ENCODE measurements around the gene EPHB2. TPM values are rescaled to one million over a fixed set of nuclear protein-coding genes. Genes with fewer than 3 reads are reported as not detected.

The EPHB2 gene
- total and polyA plus RNA-seq, 11 donors: 0.11 to 6.3 (median 0.70) TPM

DNA sequence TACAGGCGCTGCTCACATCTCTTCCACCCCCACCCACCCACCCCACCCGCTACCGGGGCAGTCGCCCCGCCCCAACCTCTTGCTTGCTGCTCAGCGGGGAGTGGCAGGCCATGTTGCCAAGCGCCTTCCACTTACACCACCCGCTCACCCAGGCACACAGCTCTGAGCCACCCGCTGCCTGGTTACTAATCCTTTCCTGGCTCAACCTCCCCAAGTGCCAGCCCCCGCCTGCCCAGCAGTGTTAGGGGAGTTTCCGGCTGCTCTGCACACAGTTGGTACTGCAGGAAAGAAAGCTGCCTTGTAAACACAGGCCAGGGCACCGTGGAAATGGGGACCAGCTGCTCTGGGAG lies 205.8 kb downstream of the EPHB2 start:
- Histone ChIP-seq H3K36me3 (no peaks in the 10 kb centered on the region), H3K4me1 (peaks cover 0 to 13% (median 0%) of the 10 kb centered on the region in 12 donors), H3K4me3 (no peak overlapping the region), H3K9me3 (no peaks in the 10 kb centered on the region), H3K27me3 (peaks cover 0 to 5% (median 0%) of the 10 kb centered on the region in 9 donors), H3K27ac (no peak overlapping the region)
- WGBS, 4 donors: 73 to 86% (median 81%) methylated on average over 3 to 12 of the region's 12 CpGs
- no peak for DNase-seq
- ATAC-seq: no peak
- intact Hi-C loops (cut with DNase I): no loop called here
- TF ChIP-seq, protein P1, sequence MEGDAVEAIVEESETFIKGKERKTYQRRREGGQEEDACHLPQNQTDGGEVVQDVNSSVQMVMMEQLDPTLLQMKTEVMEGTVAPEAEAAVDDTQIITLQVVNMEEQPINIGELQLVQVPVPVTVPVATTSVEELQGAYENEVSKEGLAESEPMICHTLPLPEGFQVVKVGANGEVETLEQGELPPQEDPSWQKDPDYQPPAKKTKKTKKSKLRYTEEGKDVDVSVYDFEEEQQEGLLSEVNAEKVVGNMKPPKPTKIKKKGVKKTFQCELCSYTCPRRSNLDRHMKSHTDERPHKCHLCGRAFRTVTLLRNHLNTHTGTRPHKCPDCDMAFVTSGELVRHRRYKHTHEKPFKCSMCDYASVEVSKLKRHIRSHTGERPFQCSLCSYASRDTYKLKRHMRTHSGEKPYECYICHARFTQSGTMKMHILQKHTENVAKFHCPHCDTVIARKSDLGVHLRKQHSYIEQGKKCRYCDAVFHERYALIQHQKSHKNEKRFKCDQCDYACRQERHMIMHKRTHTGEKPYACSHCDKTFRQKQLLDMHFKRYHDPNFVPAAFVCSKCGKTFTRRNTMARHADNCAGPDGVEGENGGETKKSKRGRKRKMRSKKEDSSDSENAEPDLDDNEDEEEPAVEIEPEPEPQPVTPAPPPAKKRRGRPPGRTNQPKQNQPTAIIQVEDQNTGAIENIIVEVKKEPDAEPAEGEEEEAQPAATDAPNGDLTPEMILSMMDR (IDR thresholded peaks at IDR 0.05): no peak
- TF ChIP-seq POLR2A (IDR thresholded peaks at IDR 0.05): no peak

DNA sequence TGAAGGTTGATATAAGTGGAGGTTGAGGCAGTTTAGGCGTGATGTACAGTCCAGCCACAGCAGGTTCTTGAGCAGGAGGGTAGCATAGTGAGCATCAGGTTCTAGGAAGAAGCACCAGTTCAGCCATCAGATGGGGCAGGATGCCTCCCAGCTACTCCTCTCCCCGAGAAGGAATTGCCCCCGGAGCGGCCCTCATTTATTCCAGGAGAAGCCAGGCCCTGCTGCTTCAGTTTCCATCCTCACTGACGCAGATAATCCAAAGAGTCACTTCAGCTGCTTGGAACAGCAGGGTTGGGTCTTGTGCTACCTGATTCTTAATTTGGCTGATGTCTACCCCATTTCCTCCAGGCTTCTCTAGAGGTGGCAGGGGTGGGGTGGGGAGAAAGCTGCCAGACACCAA lies 207.3 kb downstream of the EPHB2 start:
- intact Hi-C loops (cut with DNase I): no loop called here
- 84 to 89% (median 86%) methylated on average over 5 of the region's 5 CpGs for WGBS, 4 donors
- peaks cover 0 to 5% (median 0%) of the 10 kb centered on the region in 9 donors for H3K27me3 ChIP-seq
- peaks cover 0 to 19% (median 0%) of the 10 kb centered on the region in 12 donors for H3K4me1 ChIP-seq
- no peak for TF ChIP-seq POLR2A (IDR thresholded peaks at IDR 0.05)
- TF ChIP-seq, protein P1 (IDR thresholded peaks at IDR 0.05): no peak
- H3K4me3 ChIP-seq: no peak overlapping the region
- no peak for ATAC-seq
- H3K27ac ChIP-seq: no peak overlapping the region
- DNase-seq: no peak
- no peaks in the 10 kb centered on the region for H3K9me3 ChIP-seq
- H3K36me3 ChIP-seq: no peaks in the 10 kb centered on the region

DNA sequence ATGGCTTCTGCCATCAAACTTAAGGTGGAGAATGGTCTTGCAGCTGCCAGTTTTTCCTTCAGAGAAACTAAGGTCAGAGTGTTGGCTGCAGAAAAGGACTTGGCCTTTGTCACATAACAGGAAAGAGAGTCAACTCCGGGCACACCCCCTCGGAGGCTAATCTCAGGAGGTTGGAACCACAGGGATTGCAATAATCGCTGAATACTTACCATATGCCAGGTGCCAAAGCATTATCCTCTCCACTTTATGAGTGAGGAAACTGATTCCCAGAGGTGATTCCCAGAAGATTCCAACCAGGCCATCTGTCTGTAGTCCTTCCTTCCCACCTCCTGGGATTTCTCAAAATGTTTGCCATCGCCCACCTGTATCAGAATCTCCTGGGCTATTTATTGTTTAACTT lies 208.0 kb downstream of the EPHB2 start:
- TF ChIP-seq POLR2A (IDR thresholded peaks at IDR 0.05): no peak
- TF ChIP-seq, protein P1 (IDR thresholded peaks at IDR 0.05): no peak
- peaks cover 0 to 3% (median 0%) of the 10 kb centered on the region in 9 donors for H3K27me3 ChIP-seq
- H3K27ac ChIP-seq: no peak overlapping the region
- H3K36me3 ChIP-seq: no peaks in the 10 kb centered on the region
- ATAC-seq (no peak), DNase-seq (no peak)
- 51 to 71% (median 62%) methylated on average over 4 of the region's 4 CpGs for WGBS, 4 donors
- intact Hi-C loops (cut with DNase I): no loop called here
- H3K9me3 ChIP-seq: no peaks in the 10 kb centered on the region
- H3K4me1 ChIP-seq: peaks cover 0 to 19% (median 0%) of the 10 kb centered on the region in 12 donors
- no peak overlapping the region for H3K4me3 ChIP-seq

DNA sequence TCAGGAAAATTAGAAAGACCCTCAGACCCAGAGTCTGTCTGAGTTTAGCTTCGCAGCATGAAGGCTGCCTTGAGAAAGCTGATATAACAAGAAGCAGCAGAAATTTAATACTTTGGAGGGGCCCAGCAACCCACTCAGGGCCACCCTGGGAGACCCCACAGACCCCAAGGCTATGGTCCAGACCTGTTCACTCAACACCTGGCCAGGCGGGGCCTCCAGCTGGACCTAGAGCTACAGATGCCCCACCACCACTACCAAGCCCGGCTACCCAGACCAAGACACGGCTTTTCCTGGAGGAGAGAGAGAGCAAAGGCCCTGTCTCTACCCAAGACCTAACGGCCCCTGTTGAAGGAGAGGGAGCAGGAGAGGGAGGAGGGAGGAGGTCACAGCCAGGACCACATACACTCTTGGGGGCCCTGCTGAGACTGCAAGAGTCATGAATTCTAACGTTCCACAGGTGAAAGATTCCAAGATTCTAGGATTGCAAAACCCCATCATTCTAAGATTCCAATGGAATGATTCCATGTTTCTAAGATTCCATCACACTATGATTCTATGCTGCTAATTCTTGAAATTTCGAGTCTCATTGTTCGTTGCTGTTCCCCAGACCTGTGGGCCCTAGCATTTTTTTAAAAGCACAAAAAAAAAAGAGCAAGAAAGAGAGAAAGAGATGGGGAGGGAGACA lies 208.8 kb downstream of the EPHB2 start:
- Histone ChIP-seq H3K9me3 (no peaks in the 10 kb centered on the region), H3K27ac (no peak overlapping the region), H3K4me1 (peaks cover 0 to 19% (median 0%) of the 10 kb centered on the region in 12 donors), H3K36me3 (no peaks in the 10 kb centered on the region), H3K4me3 (no peak overlapping the region), H3K27me3 (peaks cover 0 to 8% (median 0%) of the 10 kb centered on the region in 9 donors)
- intact Hi-C loops (cut with DNase I): loop anchor here in 4 of 10 donors (10.0 kb wide), 2 partner anchors 215 to 245 kb away; no protein-coding TSS in a partner anchor
- WGBS, 4 donors: 73 to 82% (median 77%) methylated on average over 7 to 8 of the region's 8 CpGs
- ATAC-seq: no peak
- TF ChIP-seq, protein P1 (IDR thresholded peaks at IDR 0.05): no peak
- TF ChIP-seq POLR2A (IDR thresholded peaks at IDR 0.05): no peak
- no peak for DNase-seq
